ENCODE results near the gene MED13L.

Gene MED13L

GRCh38 chr12:116169071-116169470, 108.4 kb downstream of the MED13L start:
- Histone ChIP-seq H3K4me1 (ENCODE audit: insufficient read depth, poor library complexity, severe bottlenecking) (peaks cover 20% of the 10 kb centered on the region), H3K4me3 (ENCODE audit: severe bottlenecking) (no peak overlapping the region), H3K27ac (ENCODE audit: poor library complexity, severe bottlenecking) (no peak overlapping the region), H3K9me3 (ENCODE audit: severe bottlenecking) (no peaks in the 10 kb centered on the region), H3K27me3 (ENCODE audit: insufficient read depth, poor library complexity, severe bottlenecking) (no peaks in the 10 kb centered on the region), H3K36me3 (ENCODE audit: low read depth) (no peaks in the 10 kb centered on the region)
- DNase-seq (ENCODE audit: low spot score), result no peak
- no peak for ATAC-seq (ENCODE audit: low read depth)
- TF ChIP-seq CTCF (IDR thresholded peaks at IDR 0.05; ENCODE audit: poor library complexity, severe bottlenecking), result no peak

GRCh38 chr12:116166306-116166705, 111.2 kb downstream of the MED13L start:
- DNase-seq (ENCODE audit: low spot score) (no peak), ATAC-seq (ENCODE audit: low read depth) (no peak)
- H3K4me3 ChIP-seq (ENCODE audit: severe bottlenecking), result no peak overlapping the region
- TF ChIP-seq CTCF (IDR thresholded peaks at IDR 0.05; ENCODE audit: poor library complexity, severe bottlenecking), result no peak
- no peaks in the 10 kb centered on the region for H3K36me3 ChIP-seq (ENCODE audit: low read depth)
- H3K4me1 ChIP-seq (ENCODE audit: insufficient read depth, poor library complexity, severe bottlenecking), result peaks cover 13% of the 10 kb centered on the region
- no peaks in the 10 kb centered on the region for H3K9me3 ChIP-seq (ENCODE audit: severe bottlenecking)
- no peak overlapping the region for H3K27ac ChIP-seq (ENCODE audit: poor library complexity, severe bottlenecking)
- H3K27me3 ChIP-seq (ENCODE audit: insufficient read depth, poor library complexity, severe bottlenecking), result no peaks in the 10 kb centered on the region

- H3K9me3 ChIP-seq (ENCODE audit: severe bottlenecking), result no peaks in the 10 kb centered on the region
- peaks cover 21% of the 10 kb centered on the region for H3K4me1 ChIP-seq (ENCODE audit: insufficient read depth, poor library complexity, severe bottlenecking)
- H3K36me3 ChIP-seq (ENCODE audit: low read depth), result no peaks in the 10 kb centered on the region
- DNase-seq (ENCODE audit: low spot score) (no peak), ATAC-seq (ENCODE audit: low read depth) (peak; percentile 95)
- no peaks in the 10 kb centered on the region for H3K27me3 ChIP-seq (ENCODE audit: insufficient read depth, poor library complexity, severe bottlenecking)
- no peak overlapping the region for H3K4me3 ChIP-seq (ENCODE audit: severe bottlenecking)
- TF ChIP-seq CTCF (IDR thresholded peaks at IDR 0.05; ENCODE audit: poor library complexity, severe bottlenecking), result no peak
- peak overlapping the region; percentile 14 for H3K27ac ChIP-seq (ENCODE audit: poor library complexity, severe bottlenecking)
Measured at GRCh38 chr12:116165036-116165425, 112.5 kb downstream of the MED13L start.

GRCh38 chr12:116164250-116165035, 113.0 kb downstream of the MED13L start:
- no peak for TF ChIP-seq CTCF (IDR thresholded peaks at IDR 0.05; ENCODE audit: poor library complexity, severe bottlenecking)
- Histone ChIP-seq H3K4me1 (ENCODE audit: insufficient read depth, poor library complexity, severe bottlenecking) (peaks cover 21% of the 10 kb centered on the region), H3K27me3 (ENCODE audit: insufficient read depth, poor library complexity, severe bottlenecking) (no peaks in the 10 kb centered on the region), H3K4me3 (ENCODE audit: severe bottlenecking) (no peak overlapping the region), H3K36me3 (ENCODE audit: low read depth) (no peaks in the 10 kb centered on the region; the same call in 1 of the 2 replicates), H3K27ac (ENCODE audit: poor library complexity, severe bottlenecking) (peak overlapping the region; percentile 14), H3K9me3 (ENCODE audit: severe bottlenecking) (no peaks in the 10 kb centered on the region)
- no peak for DNase-seq (ENCODE audit: low spot score)
- ATAC-seq (ENCODE audit: low read depth), result no peak

GRCh38 chr12:116162071-116162470, 115.4 kb downstream of the MED13L start:
- no peak for DNase-seq (ENCODE audit: low spot score)
- no peak for TF ChIP-seq CTCF (IDR thresholded peaks at IDR 0.05; ENCODE audit: poor library complexity, severe bottlenecking)
- Histone ChIP-seq H3K27me3 (ENCODE audit: insufficient read depth, poor library complexity, severe bottlenecking) (no peaks in the 10 kb centered on the region), H3K9me3 (ENCODE audit: severe bottlenecking) (no peaks in the 10 kb centered on the region), H3K4me1 (ENCODE audit: insufficient read depth, poor library complexity, severe bottlenecking) (peaks cover 30% of the 10 kb centered on the region), H3K4me3 (ENCODE audit: severe bottlenecking) (no peak overlapping the region), H3K27ac (ENCODE audit: poor library complexity, severe bottlenecking) (no peak overlapping the region), H3K36me3 (ENCODE audit: low read depth) (no peaks in the 10 kb centered on the region; the same call in 1 of the 2 replicates)
- ATAC-seq (ENCODE audit: low read depth), result no peak
